Loucy (cell line): ENCODE data around the gene SLC9A9.

Experiments
- H2AFZ ChIP-seq: fragments of 200-600 bp; sonication (generic); 2 replicates; pipeline ENCODE4 v1.6.0; 2016; ENCODE audit warnings: antibody characterized with exemption, mild to moderate bottlenecking, low read length, moderate library complexity
- H3F3A ChIP-seq: fragments of 200-600 bp; 2 replicates; pipeline ENCODE4 v1.6.0; 2016; ENCODE audit warnings: antibody characterized with exemption, low read depth, mild to moderate bottlenecking
- H3K27me3 ChIP-seq: fragments of 200-600 bp; sonication (generic); 2 replicates; pipeline ENCODE4 v1.6.1; 2014; ENCODE audit warnings: low read length, mild to moderate bottlenecking; ENCODE audit not compliant: insufficient read depth, poor library complexity, severe bottlenecking
- H3K36me3 ChIP-seq: fragments of 200-600 bp; sonication (generic); 2 replicates; pipeline ENCODE4 v1.6.1; 2016; ENCODE audit warnings: low read length; ENCODE audit not compliant: insufficient read depth
- H3K4me1 ChIP-seq: fragments of 200-600 bp; sonication (generic); 2 replicates; pipeline ENCODE4 v1.5.1; 2014; ENCODE audit warnings: low read length, mild to moderate bottlenecking; ENCODE audit not compliant: insufficient read depth, poor library complexity, severe bottlenecking
- H3K4me2 ChIP-seq: fragments of 200-600 bp; sonication (generic); 2 replicates; pipeline ENCODE4 v1.6.0; 2014; ENCODE audit warnings: antibody characterized with exemption, low read length, low read depth, mild to moderate bottlenecking; ENCODE audit not compliant: poor library complexity, severe bottlenecking
- H3K4me3 ChIP-seq: fragments of 200-600 bp; sonication (generic); 2 replicates; pipeline ENCODE4 v1.5.1; 2014; ENCODE audit warnings: low read length, mild to moderate bottlenecking, mixed read lengths; ENCODE audit not compliant: poor library complexity, severe bottlenecking
- H3K79me2 ChIP-seq: fragments of 200-600 bp; sonication (generic); 2 replicates; pipeline ENCODE4 v1.6.1; 2014; ENCODE audit warnings: low read length; ENCODE audit not compliant: insufficient read depth
- H3K9ac ChIP-seq: fragments of 200-600 bp; sonication (generic); 2 replicates; pipeline ENCODE4 v1.6.0; 2014; ENCODE audit warnings: mild to moderate bottlenecking, low read depth, low read length, moderate library complexity; ENCODE audit not compliant: poor library complexity, severe bottlenecking
- H3K9me2 ChIP-seq: fragments of 200-600 bp; sonication (generic); replicated peaks from 2 replicates; pipeline ENCODE4 v1.6.1; 2016; ENCODE audit warnings: low read depth, low read length, mixed read lengths
- H3K9me3 ChIP-seq: fragments of 200-600 bp; sonication (generic); 2 replicates; pipeline ENCODE4 v1.6.1; 2014; ENCODE audit warnings: mild to moderate bottlenecking, antibody characterized with exemption, low read length, low read depth; ENCODE audit not compliant: insufficient read depth
- H4K20me1 ChIP-seq: fragments of 200-600 bp; sonication (generic); 2 replicates; pipeline ENCODE4 v1.6.0; 2014; ENCODE audit warnings: antibody characterized with exemption, low read length, mild to moderate bottlenecking; ENCODE audit not compliant: insufficient read depth, poor library complexity, severe bottlenecking
- CTCF ChIP-seq: fragments of 200-600 bp; sonication (generic); conservative IDR thresholded peaks from 2 replicates; pipeline ENCODE4 v1.5.1; 2014; ENCODE audit warnings: mild to moderate bottlenecking, antibody characterized with exemption, low read length
- EZH2phosphoT487 ChIP-seq: fragments of 200-600 bp; IDR thresholded peaks from 2 replicates; pipeline ENCODE4 v1.6.1; 2018; ENCODE audit warnings: antibody characterized with exemption, mild to moderate bottlenecking, moderate library complexity, borderline replicate concordance

The SLC9A9 gene

GRCh38 chr3:143455480-143455879 is 392.8 kb downstream of the SLC9A9 start:
- Histone ChIP-seq H4K20me1 (no peaks in the 10 kb centered on the region), H3K27me3 (no peaks in the 10 kb centered on the region), H3K4me3 (no peak overlapping the region), H2AFZ (no peak overlapping the region), H3K9ac (no peak overlapping the region), H3K9me3 (no peaks in the 10 kb centered on the region; the same call in 1 of the 2 replicates), H3K4me1 (no peaks in the 10 kb centered on the region), H3K4me2 (no peak overlapping the region), H3K36me3 (no peaks in the 10 kb centered on the region), H3F3A (no peaks in the 10 kb centered on the region; the same call in 1 of the 2 replicates), H3K9me2 (no peaks in the 10 kb centered on the region), H3K79me2 (no peaks in the 10 kb centered on the region)
- no peak for TF ChIP-seq CTCF
- no peak for TF ChIP-seq EZH2phosphoT487

GRCh38 chr3:143450632-143451031 is 397.6 kb downstream of the SLC9A9 start:
- H3K27me3 ChIP-seq: no peaks in the 10 kb centered on the region
- no peaks in the 10 kb centered on the region for H4K20me1 ChIP-seq
- no peak overlapping the region for H3K9ac ChIP-seq
- TF ChIP-seq EZH2phosphoT487: no peak
- no peak for TF ChIP-seq CTCF
- H3K4me3 ChIP-seq: no peak overlapping the region
- no peaks in the 10 kb centered on the region for H3K9me3 ChIP-seq
- no peaks in the 10 kb centered on the region for H3K36me3 ChIP-seq
- no peaks in the 10 kb centered on the region for H3K4me1 ChIP-seq
- no peak overlapping the region for H3K4me2 ChIP-seq
- no peaks in the 10 kb centered on the region for H3K79me2 ChIP-seq
- no peak overlapping the region for H2AFZ ChIP-seq
- no peaks in the 10 kb centered on the region; the same call in 1 of the 2 replicates for H3F3A ChIP-seq
- no peaks in the 10 kb centered on the region for H3K9me2 ChIP-seq

- Histone ChIP-seq H4K20me1 (no peaks in the 10 kb centered on the region), H3K36me3 (no peaks in the 10 kb centered on the region), H3K27me3 (no peaks in the 10 kb centered on the region), H3K9me3 (no peaks in the 10 kb centered on the region), H3K79me2 (no peaks in the 10 kb centered on the region), H3K4me2 (no peak overlapping the region), H2AFZ (no peak overlapping the region), H3K9me2 (no peaks in the 10 kb centered on the region), H3F3A (0 out of 2 replicates have a peak, but pooled peaks cover 4% of the 10 kb centered on the region), H3K9ac (no peak overlapping the region), H3K4me1 (peaks cover 23% of the 10 kb centered on the region), H3K4me3 (no peak overlapping the region)
- TF ChIP-seq CTCF (no peak), EZH2phosphoT487 (no peak)
Measured at GRCh38 chr3:143447491-143447890, 400.8 kb downstream of the SLC9A9 start.
